B cell (primary cell): ENCODE results near the gene RIPOR3. TPM values are rescaled to one million over a fixed set of nuclear protein-coding genes. Genes with fewer than 3 reads are reported as not detected.

Experiments
- ATAC-seq: fragments of 200-7000 bp; cut with Tn5 transposase; one replicate; pipeline ENCODE4 v1.10.0; 2021; ENCODE audit warnings: low read depth, mild to moderate bottlenecking, moderate number of reproducible peaks, moderate library complexity
- CTCF ChIA-PET: fragments of 350-600 bp; sonication (Branson Sonifier 250); formaldehyde crosslinking; loops from one replicate; lab custom pipeline; 2021; ENCODE audit warnings: antibody characterized with exemption, inconsistent platforms; lab: Charles Lee
- POLR2A ChIA-PET: fragments of 350-600 bp; sonication (Branson Sonifier 250); formaldehyde crosslinking; loops from one replicate; lab custom pipeline; 2021; ENCODE audit warnings: antibody characterized with exemption; lab: Charles Lee
- DNase-seq: peaks from one replicate; pipeline ENCODE4 v3.0.0; 2013
- H2AFZ ChIP-seq: 2 replicates; pipeline ENCODE4 v1.6.1; 2012; ENCODE audit warnings: mild to moderate bottlenecking, low read depth, low read length; ENCODE audit not compliant: insufficient read depth, poor library complexity, severe bottlenecking
- H3K27ac ChIP-seq, 2 donors: 1 replicate in 1 of 2; 2 replicates in 1 of 2; pipeline ENCODE4 v1.5.1; 2012 to 2013; ENCODE audit warnings: low read length in 2 of 2, mild to moderate bottlenecking in 2 of 2, moderate library complexity in 1 of 2
- H3K27me3 ChIP-seq, 4 experiments: fragments of 200-600 bp in 1 of 4; sonication (generic) in 1 of 4; replicated peaks in 1 of 4; 1 replicate in 2 of 4; 2 replicates in 2 of 4; pipeline versions ENCODE4 v1.6.1 to v1.7.0; 2013 to 2016; ENCODE audit warnings: low read length in 3 of 4, mild to moderate bottlenecking in 2 of 4, mixed read lengths in 1 of 4, moderate library complexity in 1 of 4; ENCODE audit not compliant: insufficient read depth in 4 of 4, control insufficient read depth in 3 of 4; ENCODE audit errors: control extremely low read depth in 1 of 4
- H3K36me3 ChIP-seq, 2 experiments: replicated peaks in 1 of 2; 1 replicate in 1 of 2; 2 replicates in 1 of 2; pipeline versions ENCODE4 v1.6.1 to v1.7.1; 2013; ENCODE audit warnings: low read length in 1 of 2; ENCODE audit not compliant: insufficient read depth in 2 of 2, control insufficient read depth in 1 of 2; ENCODE audit errors: control extremely low read depth in 1 of 2, extremely low read depth in 1 of 2
- H3K4me1 ChIP-seq, 2 donors: fragments of 200-600 bp in 1 of 2; sonication (generic) in 1 of 2; 1 replicate in 1 of 2; 2 replicates in 1 of 2; pipeline versions ENCODE4 v1.5.1 to v1.6.1; 2013 to 2017; ENCODE audit warnings: low read length in 2 of 2; ENCODE audit not compliant: control insufficient read depth in 2 of 2, insufficient read depth in 2 of 2
- H3K4me2 ChIP-seq: replicated peaks from 2 replicates; pipeline ENCODE3; 2012; ENCODE audit warnings: mild to moderate bottlenecking, low read depth, low read length; ENCODE audit not compliant: poor library complexity, severe bottlenecking
- H3K4me3 ChIP-seq, 5 experiments: fragments of 200-600 bp in 1 of 5; sonication (generic) in 1 of 5; 1 replicate in 3 of 5; 2 replicates in 2 of 5; pipeline versions ENCODE4 v1.5.1 to v1.7.0; 2011 to 2016; ENCODE audit warnings: low read length in 4 of 5, mild to moderate bottlenecking in 4 of 5, low read depth in 2 of 5, control low read depth in 1 of 5, moderate library complexity in 1 of 5; ENCODE audit not compliant: insufficient read depth in 1 of 5; ENCODE audit errors: control extremely low read depth in 1 of 5, extremely low read depth in 1 of 5
- H3K79me2 ChIP-seq: fragments of 200-600 bp; sonication (generic); one replicate; pipeline ENCODE4 v1.6.0; 2016; ENCODE audit warnings: low read length; ENCODE audit not compliant: control insufficient read depth, insufficient read depth
- H3K9ac ChIP-seq: fragments of 200-600 bp; sonication (generic); 2 replicates; pipeline ENCODE4 v1.6.1; 2017; ENCODE audit warnings: mild to moderate bottlenecking, low read length, moderate library complexity
- H3K9me3 ChIP-seq, 3 donors: one replicate each; pipeline versions ENCODE4 v1.6.1 to v1.7.1; 2013; ENCODE audit warnings: low read length in 2 of 3; ENCODE audit not compliant: control insufficient read depth in 2 of 3, insufficient read depth in 1 of 3; ENCODE audit errors: control extremely low read depth in 1 of 3
- H4K20me1 ChIP-seq: 2 replicates; pipeline ENCODE4 v1.6.0; 2012; ENCODE audit warnings: mild to moderate bottlenecking, low read length; ENCODE audit not compliant: insufficient read depth, control insufficient read depth, poor library complexity, severe bottlenecking
- H3K27ac Mint-ChIP-seq: one replicate; pipeline ENCODE4 v1.8.0; 2021; ENCODE audit warnings: mixed read lengths
- H3K27me3 Mint-ChIP-seq: one replicate; pipeline ENCODE4 v1.8.0; 2021; ENCODE audit warnings: mixed read lengths
- H3K4me1 Mint-ChIP-seq: one replicate; pipeline ENCODE4 v1.8.0; 2021; ENCODE audit warnings: mixed read lengths
- H3K4me3 Mint-ChIP-seq: one replicate; pipeline ENCODE4 v1.8.0; 2021; ENCODE audit warnings: mixed read lengths
- H3K9me3 Mint-ChIP-seq: one replicate; pipeline ENCODE4 v1.8.0; 2022; ENCODE audit warnings: mixed read lengths; ENCODE audit not compliant: insufficient read depth
- EZH2 ChIP-seq: IDR thresholded peaks from 2 replicates; pipeline ENCODE4 v1.6.1; 2012; ENCODE audit warnings: borderline replicate concordance, low read depth, mild to moderate bottlenecking, moderate library complexity, low read length; ENCODE audit not compliant: insufficient read depth, poor library complexity, severe bottlenecking
- WGBS: methylation state at CpG from one replicate; pipeline ENCODE4 v1.1.5; 2013; ENCODE audit warnings: missing lambda C conversion rate; ENCODE audit not compliant: insufficient coverage; 5-methylcytosine and 5-hydroxymethylcytosine counted together
- intact Hi-C: fragments of 100-400 bp; cut with micrococcal nuclease; formaldehyde crosslinking; loops from one replicate; pipeline ENCODE4 v1.10.0; 2022
- polyA plus RNA-seq: library from polyadenylated mRNA; depleted of rRNA; stranded (reverse); fragments of >200 nt; gene quantifications from 2 replicates; pipeline ENCODE4 v1.2.3, GENCODE V29; 2012
- total RNA-seq, 2 donors: library from RNA; stranded (reverse); fragments of 120-200 nt in 1 of 2; gene quantifications; 1 replicate in 1 of 2; 2 replicates in 1 of 2; pipeline versions ENCODE4 v1.2.3 to v1.2.4, GENCODE V29; 2013 to 2022
- TF ChIP-seq, protein P1 (sequence below): fragments of 200-600 bp; IDR thresholded peaks from one replicate; pipeline ENCODE4 v1.8.0; 2022; ENCODE audit warnings: antibody characterized with exemption, mild to moderate bottlenecking

The RIPOR3 gene
- total and polyA plus RNA-seq, 2 donors (not counting 1 experiment from before 2014, with no cell fraction given) = 0.09 to 0.27 TPM

GRCh38 chr20:50701041-50701963, 10.0 kb upstream of the RIPOR3 start:
- H3K9ac ChIP-seq = no peak overlapping the region
- no peak overlapping the region for H2AFZ ChIP-seq
- no peaks in the 10 kb centered on the region for H3K79me2 ChIP-seq
- intact Hi-C loops = no loop called here
- no peaks in the 10 kb centered on the region for H3K27me3 ChIP-seq
- no peak for TF ChIP-seq EZH2
- TF ChIP-seq, protein P1, sequence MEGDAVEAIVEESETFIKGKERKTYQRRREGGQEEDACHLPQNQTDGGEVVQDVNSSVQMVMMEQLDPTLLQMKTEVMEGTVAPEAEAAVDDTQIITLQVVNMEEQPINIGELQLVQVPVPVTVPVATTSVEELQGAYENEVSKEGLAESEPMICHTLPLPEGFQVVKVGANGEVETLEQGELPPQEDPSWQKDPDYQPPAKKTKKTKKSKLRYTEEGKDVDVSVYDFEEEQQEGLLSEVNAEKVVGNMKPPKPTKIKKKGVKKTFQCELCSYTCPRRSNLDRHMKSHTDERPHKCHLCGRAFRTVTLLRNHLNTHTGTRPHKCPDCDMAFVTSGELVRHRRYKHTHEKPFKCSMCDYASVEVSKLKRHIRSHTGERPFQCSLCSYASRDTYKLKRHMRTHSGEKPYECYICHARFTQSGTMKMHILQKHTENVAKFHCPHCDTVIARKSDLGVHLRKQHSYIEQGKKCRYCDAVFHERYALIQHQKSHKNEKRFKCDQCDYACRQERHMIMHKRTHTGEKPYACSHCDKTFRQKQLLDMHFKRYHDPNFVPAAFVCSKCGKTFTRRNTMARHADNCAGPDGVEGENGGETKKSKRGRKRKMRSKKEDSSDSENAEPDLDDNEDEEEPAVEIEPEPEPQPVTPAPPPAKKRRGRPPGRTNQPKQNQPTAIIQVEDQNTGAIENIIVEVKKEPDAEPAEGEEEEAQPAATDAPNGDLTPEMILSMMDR = no peak
- no peaks in the 10 kb centered on the region for H3K9me3 Mint-ChIP-seq
- ChIA-PET POLR2A (no interaction called here), CTCF (no interaction called here)
- no peak overlapping the region for H3K27ac ChIP-seq
- H3K4me3 Mint-ChIP-seq = no peak overlapping the region
- H3K4me1 Mint-ChIP-seq = no peaks in the 10 kb centered on the region
- H3K4me1 ChIP-seq = no peaks in the 10 kb centered on the region
- no peak overlapping the region for H3K4me3 ChIP-seq
- DNase-seq (no peak), ATAC-seq (no peak)
- H3K27ac Mint-ChIP-seq = no peak overlapping the region
- no peak overlapping the region for H3K4me2 ChIP-seq
- WGBS = 83% methylated on average over 5 of the region's 11 CpGs
- H3K36me3 ChIP-seq = no peaks in the 10 kb centered on the region
- peaks cover 23% of the 10 kb centered on the region for H3K27me3 Mint-ChIP-seq
- H3K9me3 ChIP-seq = no peaks in the 10 kb centered on the region
- H4K20me1 ChIP-seq = no peaks in the 10 kb centered on the region

DNA sequence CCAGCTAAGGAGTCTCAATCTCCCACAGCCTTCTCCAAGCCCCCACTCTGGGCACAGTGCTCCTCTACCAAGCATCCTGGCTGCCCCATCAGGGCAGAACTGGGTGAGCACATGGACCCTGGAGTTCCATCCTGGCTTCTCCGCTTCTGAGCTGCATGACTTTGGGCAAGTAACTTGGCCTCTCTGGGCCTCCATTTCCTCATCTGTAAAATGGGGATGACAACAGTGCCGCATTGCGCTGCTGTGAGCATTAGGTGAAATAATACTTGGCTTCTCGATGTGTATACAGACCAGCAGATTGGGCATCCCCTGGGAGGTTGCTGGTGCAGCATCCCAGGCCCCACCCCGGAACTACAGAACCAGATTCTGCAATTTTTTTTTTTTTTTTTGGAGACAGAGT, 8.3 kb upstream of the RIPOR3 start:
- ATAC-seq (no peak), DNase-seq (no peak)
- no peaks in the 10 kb centered on the region for H3K36me3 ChIP-seq

More for the DNA sequence above, 8.3 kb upstream of the RIPOR3 start:
- H3K27ac Mint-ChIP-seq = no peak overlapping the region
- intact Hi-C loops = no loop called here
- Histone ChIP-seq H4K20me1 (no peaks in the 10 kb centered on the region), H3K27ac (no peak overlapping the region), H3K4me1 (no peaks in the 10 kb centered on the region), H3K9ac (no peak overlapping the region), H3K4me2 (no peak overlapping the region), H2AFZ (no peak overlapping the region), H3K27me3 (no peaks in the 10 kb centered on the region), H3K79me2 (no peaks in the 10 kb centered on the region), H3K9me3 (no peaks in the 10 kb centered on the region), H3K4me3 (no peak overlapping the region)
- peaks cover 20% of the 10 kb centered on the region for H3K27me3 Mint-ChIP-seq
- WGBS = 95% methylated on average over 4 of the region's 5 CpGs
- ChIA-PET CTCF (no interaction called here), POLR2A (no interaction called here)
- no peak overlapping the region for H3K4me3 Mint-ChIP-seq
- H3K4me1 Mint-ChIP-seq = no peaks in the 10 kb centered on the region
- H3K9me3 Mint-ChIP-seq = no peaks in the 10 kb centered on the region
- TF ChIP-seq, protein P1 = no peak
- TF ChIP-seq EZH2 = no peak
